Gastroesophageal sphincter (tissue), 3 donors: ENCODE results near the gene FBXO48.

Experiments used
- CTCF ChIP-seq, 4 experiments: fragments of 200-600 bp in 2 of 4; fragments of 450-650 bp in 2 of 4; sonication (generic) in 1 of 4; IDR thresholded peaks; one replicate each; pipeline ENCODE4 v1.5.1; 2017 to 2019; ENCODE audit warnings: antibody characterized with exemption in 4 of 4, mild to moderate bottlenecking in 2 of 4, moderate library complexity in 2 of 4
- POLR2A ChIP-seq, 2 donors: fragments of 450-650 bp; IDR thresholded peaks; one replicate each; pipeline ENCODE4 v1.6.1; 2017; ENCODE audit warnings: antibody characterized with exemption in 2 of 2, mild to moderate bottlenecking in 2 of 2, moderate library complexity in 1 of 2
- POLR2AphosphoS5 ChIP-seq: sonication (generic); formaldehyde crosslinking; IDR thresholded peaks from one replicate; pipeline ENCODE4 v1.6.1; 2017; ENCODE audit warnings: antibody characterized with exemption

- TF ChIP-seq CTCF (IDR thresholded peaks at IDR 0.05) (no peak), POLR2A (IDR thresholded peaks at IDR 0.05) (no peak), POLR2AphosphoS5 (no peak)
Observed at GRCh38 chr2:68454719-68455118, 12.4 kb downstream of the FBXO48 start.
